Chondrocyte (in vitro differentiated cells): ENCODE results near the gene GPC6. TPM values are rescaled to one million over a fixed set of nuclear protein-coding genes. Genes with fewer than 3 reads are reported as not detected.

Experiments used
- DNase-seq: peaks from one replicate; pipeline ENCODE4 v3.0.0; 2021; ENCODE audit warnings: mixed read lengths, low spot score
- H3K27ac Mint-ChIP-seq: one replicate; pipeline ENCODE4 v1.8.0; 2021; ENCODE audit warnings: mild to moderate bottlenecking, moderate library complexity, mixed read lengths; ENCODE audit not compliant: unreplicated experiment
- H3K27me3 Mint-ChIP-seq: 2 replicates; pipeline ENCODE4 v1.8.0; 2021; ENCODE audit warnings: low read depth, mixed read lengths
- H3K36me3 Mint-ChIP-seq: 2 replicates; pipeline ENCODE4 v1.8.0; 2021; ENCODE audit warnings: low read depth, mixed read lengths
- H3K4me1 Mint-ChIP-seq: 2 replicates; pipeline ENCODE4 v1.8.0; 2021; ENCODE audit warnings: low read depth, mild to moderate bottlenecking, mixed read lengths
- H3K4me3 Mint-ChIP-seq: one replicate; pipeline ENCODE4 v1.8.0; 2021; ENCODE audit warnings: mild to moderate bottlenecking, moderate library complexity, mixed read lengths; ENCODE audit not compliant: unreplicated experiment
- H3K9me3 Mint-ChIP-seq: 2 replicates; pipeline ENCODE4 v1.8.0; 2021; ENCODE audit warnings: low read depth, mixed read lengths
- CTCF ChIP-seq: fragments of 200-600 bp; sonication (generic); IDR thresholded peaks from 2 replicates; pipeline ENCODE4 v1.5.0; 2021; ENCODE audit warnings: antibody characterized with exemption, mild to moderate bottlenecking, moderate library complexity
- total RNA-seq: library from RNA; stranded (reverse); gene quantifications from 3 replicates; pipeline ENCODE4 v1.2.1, GENCODE V29; 2021

GPC6 gene
- total RNA-seq, 1 donor from 2014 or later: 76.1 TPM

- DNase-seq: no peak
- Mint-ChIP-seq H3K36me3 (peaks cover 2% of the 10 kb centered on the region), H3K27me3 (no peaks in the 10 kb centered on the region), H3K4me1 (peaks cover 55% of the 10 kb centered on the region), H3K4me3 (no peak overlapping the region), H3K9me3 (peaks cover 3% of the 10 kb centered on the region), H3K27ac (peak overlapping the region; percentile 91)
- no peak for TF ChIP-seq CTCF
These were observed 1097.5 kb downstream of the GPC6 start for GRCh38 chr13:94323764-94324758.

- Mint-ChIP-seq H3K27me3 (no peaks in the 10 kb centered on the region), H3K4me1 (peaks cover 61% of the 10 kb centered on the region), H3K4me3 (no peak overlapping the region), H3K27ac (peak overlapping the region; percentile 91), H3K9me3 (peaks cover 6% of the 10 kb centered on the region), H3K36me3 (peaks cover 2% of the 10 kb centered on the region)
- DNase-seq: no peak
- TF ChIP-seq CTCF: no peak
These were observed 1098.3 kb downstream of the GPC6 start for GRCh38 chr13:94324767-94325540.

GRCh38 chr13:94325650-94326049, 1099.0 kb downstream of the GPC6 start:
- Mint-ChIP-seq H3K27ac (peak overlapping the region; percentile 92), H3K27me3 (no peaks in the 10 kb centered on the region), H3K4me1 (peaks cover 68% of the 10 kb centered on the region), H3K4me3 (peak overlapping the region; percentile 0), H3K9me3 (peaks cover 7% of the 10 kb centered on the region), H3K36me3 (no peaks in the 10 kb centered on the region)
- no peak for DNase-seq
- TF ChIP-seq CTCF: no peak

- Mint-ChIP-seq H3K36me3 (no peaks in the 10 kb centered on the region), H3K9me3 (peaks cover 5% of the 10 kb centered on the region), H3K27ac (peak overlapping the region; percentile 92), H3K4me3 (peak overlapping the region; percentile 0), H3K4me1 (peaks cover 70% of the 10 kb centered on the region), H3K27me3 (no peaks in the 10 kb centered on the region)
- no peak for TF ChIP-seq CTCF
- no peak for DNase-seq
These were observed 1100.7 kb downstream of the GPC6 start for GRCh38 chr13:94327318-94327717.

GRCh38 chr13:94328381-94329041, 1101.9 kb downstream of the GPC6 start:
- TF ChIP-seq CTCF: no peak
- Mint-ChIP-seq H3K27me3 (no peaks in the 10 kb centered on the region), H3K4me3 (no peak overlapping the region), H3K36me3 (no peaks in the 10 kb centered on the region), H3K9me3 (peaks cover 5% of the 10 kb centered on the region), H3K4me1 (peaks cover 70% of the 10 kb centered on the region), H3K27ac (peak overlapping the region; percentile 94)
- no peak for DNase-seq
